ENCODE data around the gene GJB3.

DNA sequence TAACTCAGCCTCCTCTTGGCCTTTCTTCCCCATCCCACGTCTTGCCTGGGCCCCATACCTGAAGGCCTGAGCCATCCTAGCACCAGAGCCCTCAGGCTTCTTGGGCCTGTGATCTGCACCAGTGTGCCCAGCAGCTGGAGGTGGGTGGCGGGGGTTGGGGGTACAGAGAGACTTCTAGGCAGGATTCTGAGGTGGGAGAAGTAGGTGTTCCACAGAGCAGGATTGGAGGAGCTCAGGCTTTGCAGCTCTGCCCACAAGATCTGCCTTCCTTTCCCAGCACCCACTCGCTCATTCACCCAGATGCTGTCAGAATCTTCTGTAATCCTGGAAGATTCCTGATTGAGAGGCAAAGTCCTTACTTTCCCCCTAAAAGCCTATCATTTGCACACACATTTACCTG is 36.2 kb upstream of the GJB3 start:
- no peak for TF ChIP-seq CHD2 (IDR thresholded peaks at IDR 0.05; ENCODE audit: low read length, partially characterized antibody)
- no peak for TF ChIP-seq SREBF2 (IDR thresholded peaks at IDR 0.05)
- no peak for TF ChIP-seq CHD4 (IDR thresholded peaks at IDR 0.05; ENCODE audit: borderline replicate concordance)
- TF ChIP-seq, protein P1, sequence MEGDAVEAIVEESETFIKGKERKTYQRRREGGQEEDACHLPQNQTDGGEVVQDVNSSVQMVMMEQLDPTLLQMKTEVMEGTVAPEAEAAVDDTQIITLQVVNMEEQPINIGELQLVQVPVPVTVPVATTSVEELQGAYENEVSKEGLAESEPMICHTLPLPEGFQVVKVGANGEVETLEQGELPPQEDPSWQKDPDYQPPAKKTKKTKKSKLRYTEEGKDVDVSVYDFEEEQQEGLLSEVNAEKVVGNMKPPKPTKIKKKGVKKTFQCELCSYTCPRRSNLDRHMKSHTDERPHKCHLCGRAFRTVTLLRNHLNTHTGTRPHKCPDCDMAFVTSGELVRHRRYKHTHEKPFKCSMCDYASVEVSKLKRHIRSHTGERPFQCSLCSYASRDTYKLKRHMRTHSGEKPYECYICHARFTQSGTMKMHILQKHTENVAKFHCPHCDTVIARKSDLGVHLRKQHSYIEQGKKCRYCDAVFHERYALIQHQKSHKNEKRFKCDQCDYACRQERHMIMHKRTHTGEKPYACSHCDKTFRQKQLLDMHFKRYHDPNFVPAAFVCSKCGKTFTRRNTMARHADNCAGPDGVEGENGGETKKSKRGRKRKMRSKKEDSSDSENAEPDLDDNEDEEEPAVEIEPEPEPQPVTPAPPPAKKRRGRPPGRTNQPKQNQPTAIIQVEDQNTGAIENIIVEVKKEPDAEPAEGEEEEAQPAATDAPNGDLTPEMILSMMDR (IDR thresholded peaks at IDR 0.05), result no peak
- TF ChIP-seq POLR2A (IDR thresholded peaks at IDR 0.05; ENCODE audit: low read length), result no peak
- no peak for TF ChIP-seq RCOR1 (IDR thresholded peaks at IDR 0.05; ENCODE audit: low read depth, low read length)
- no peak for TF ChIP-seq EP300 (IDR thresholded peaks at IDR 0.05)
- no peak for TF ChIP-seq SMC3 (IDR thresholded peaks at IDR 0.05)
